CD4-positive, alpha-beta T cell treated with Interleukin-6 at 100 ng/mL for 8 hours (primary cell): ENCODE results near the gene NANOS3.

Experiments used
- DNase-seq: peaks from one replicate; pipeline ENCODE4 v3.0.0-alpha.2; 2020; ENCODE audit warnings: mixed read lengths, low spot score

Gene NANOS3

GRCh38 chr19:13864667-13865570, 12.0 kb upstream of the NANOS3 start:
- DNase-seq: no peak

GRCh38 chr19:13865571-13866462, 11.1 kb upstream of the NANOS3 start:
- no peak for DNase-seq

- no peak for DNase-seq
Measured at GRCh38 chr19:13866463-13867046, 10.4 kb upstream of the NANOS3 start.

GRCh38 chr19:13868663-13869062, 8.3 kb upstream of the NANOS3 start:
- DNase-seq: no peak

- no peak for DNase-seq
Measured at GRCh38 chr19:13869281-13869680, 7.7 kb upstream of the NANOS3 start.

GRCh38 chr19:13870873-13871272, 6.1 kb upstream of the NANOS3 start:
- DNase-seq: no peak

GRCh38 chr19:13872339-13872694, 4.6 kb upstream of the NANOS3 start:
- no peak for DNase-seq

- DNase-seq: no peak
Measured at GRCh38 chr19:13872695-13873389, 4.1 kb upstream of the NANOS3 start.

- no peak for DNase-seq
Measured at GRCh38 chr19:13873834-13874515, 3.0 kb upstream of the NANOS3 start.

GRCh38 chr19:13875824-13876223, 1.1 kb upstream of the NANOS3 start:
- DNase-seq: no peak

- no peak for DNase-seq
Measured at GRCh38 chr19:13877303-13877702, 369 bp downstream of the NANOS3 start.

GRCh38 chr19:13880059-13881043, 3.4 kb downstream of the NANOS3 start:
- peak; percentile 97 for DNase-seq

- no peak for DNase-seq
Measured at GRCh38 chr19:13881251-13881691, 4.3 kb downstream of the NANOS3 start.

- DNase-seq: peak; percentile 53
Measured at GRCh38 chr19:13881692-13882418, 4.9 kb downstream of the NANOS3 start.

- no peak for DNase-seq
Measured at GRCh38 chr19:13882419-13882795, 5.5 kb downstream of the NANOS3 start.

GRCh38 chr19:13882836-13883235, 5.9 kb downstream of the NANOS3 start:
- no peak for DNase-seq

- no peak for DNase-seq
Measured at GRCh38 chr19:13883516-13884064, 6.7 kb downstream of the NANOS3 start.

- DNase-seq: no peak
Measured at GRCh38 chr19:13884726-13885591, 8.0 kb downstream of the NANOS3 start.
